BE2C (cell line): Measurements from ENCODE around the gene GRM4.

ENCODE experiments used
- DNase-seq: peaks from one replicate; pipeline ENCODE4 v3.0.0-alpha.2; 2020
- H3K27me3 ChIP-seq: fragments of 250-450 bp; sonication (Bioruptor Pico); 2 replicates; pipeline ENCODE4 v1.5.1; 2020; ENCODE audit warnings: mild to moderate bottlenecking
- H3K36me3 ChIP-seq: fragments of 250-450 bp; sonication (Bioruptor Pico); 2 replicates; pipeline ENCODE4 v1.5.1; 2020; ENCODE audit warnings: mild to moderate bottlenecking
- H3K4me1 ChIP-seq: fragments of 250-450 bp; sonication (Bioruptor Pico); 2 replicates; pipeline ENCODE4 v1.5.1; 2020
- H3K4me3 ChIP-seq: 2 replicates; pipeline ENCODE4 v1.5.1; 2011; ENCODE audit warnings: low read depth, low read length
- H3K9me3 ChIP-seq: fragments of 250-450 bp; sonication (Bioruptor Pico); 2 replicates; pipeline ENCODE4 v1.5.1; 2020
- TF ChIP-seq, protein P1 (sequence below): IDR thresholded peaks from 2 replicates; pipeline ENCODE4 v1.5.1; 2012; ENCODE audit warnings: mild to moderate bottlenecking, low read depth, low read length

The GRM4 gene

DNA sequence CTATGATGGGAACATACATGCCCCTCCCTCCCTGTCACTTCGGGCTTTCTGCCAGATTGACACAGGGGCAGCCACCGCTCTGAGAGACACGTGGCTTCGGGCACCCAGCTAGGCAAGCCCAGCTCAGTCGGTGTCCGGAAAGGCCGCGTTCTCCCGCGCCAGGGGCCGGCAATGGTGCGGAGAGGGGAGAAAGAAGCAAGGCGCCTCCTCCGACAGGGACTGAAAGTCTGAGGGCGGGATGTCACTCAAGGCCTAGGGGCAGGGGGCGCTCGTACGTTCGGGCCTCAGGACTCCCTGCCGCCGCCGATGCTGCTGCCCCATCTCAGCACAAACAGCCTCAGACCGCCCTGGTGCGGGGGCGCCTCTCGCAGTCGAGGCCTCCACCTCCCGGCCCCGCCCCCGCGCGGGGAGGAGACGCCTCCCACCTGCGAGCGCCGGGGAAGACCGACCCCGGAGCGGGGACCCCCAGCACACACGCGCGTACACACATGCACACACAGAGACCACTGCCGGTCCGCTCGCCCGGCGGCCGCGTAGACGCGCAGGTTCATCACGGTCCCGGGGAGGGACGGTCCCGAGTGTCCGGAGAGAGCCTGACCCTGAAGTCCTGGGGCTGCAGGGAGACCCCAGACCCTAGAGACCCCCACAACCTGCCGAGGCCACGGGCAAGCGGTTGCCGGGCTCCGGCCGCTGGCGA lies 1.9 kb downstream of the GRM4 start:
- peak; percentile 82 for DNase-seq
- no peaks in the 10 kb centered on the region; the same call in 1 of the 2 replicates for H3K4me1 ChIP-seq
- H3K4me3 ChIP-seq = peak overlapping the region; percentile 56
- H3K9me3 ChIP-seq = no peaks in the 10 kb centered on the region
- H3K36me3 ChIP-seq = no peaks in the 10 kb centered on the region
- peaks cover 28% of the 10 kb centered on the region for H3K27me3 ChIP-seq
- TF ChIP-seq, protein P1, sequence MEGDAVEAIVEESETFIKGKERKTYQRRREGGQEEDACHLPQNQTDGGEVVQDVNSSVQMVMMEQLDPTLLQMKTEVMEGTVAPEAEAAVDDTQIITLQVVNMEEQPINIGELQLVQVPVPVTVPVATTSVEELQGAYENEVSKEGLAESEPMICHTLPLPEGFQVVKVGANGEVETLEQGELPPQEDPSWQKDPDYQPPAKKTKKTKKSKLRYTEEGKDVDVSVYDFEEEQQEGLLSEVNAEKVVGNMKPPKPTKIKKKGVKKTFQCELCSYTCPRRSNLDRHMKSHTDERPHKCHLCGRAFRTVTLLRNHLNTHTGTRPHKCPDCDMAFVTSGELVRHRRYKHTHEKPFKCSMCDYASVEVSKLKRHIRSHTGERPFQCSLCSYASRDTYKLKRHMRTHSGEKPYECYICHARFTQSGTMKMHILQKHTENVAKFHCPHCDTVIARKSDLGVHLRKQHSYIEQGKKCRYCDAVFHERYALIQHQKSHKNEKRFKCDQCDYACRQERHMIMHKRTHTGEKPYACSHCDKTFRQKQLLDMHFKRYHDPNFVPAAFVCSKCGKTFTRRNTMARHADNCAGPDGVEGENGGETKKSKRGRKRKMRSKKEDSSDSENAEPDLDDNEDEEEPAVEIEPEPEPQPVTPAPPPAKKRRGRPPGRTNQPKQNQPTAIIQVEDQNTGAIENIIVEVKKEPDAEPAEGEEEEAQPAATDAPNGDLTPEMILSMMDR = peak; percentile 52

DNA sequence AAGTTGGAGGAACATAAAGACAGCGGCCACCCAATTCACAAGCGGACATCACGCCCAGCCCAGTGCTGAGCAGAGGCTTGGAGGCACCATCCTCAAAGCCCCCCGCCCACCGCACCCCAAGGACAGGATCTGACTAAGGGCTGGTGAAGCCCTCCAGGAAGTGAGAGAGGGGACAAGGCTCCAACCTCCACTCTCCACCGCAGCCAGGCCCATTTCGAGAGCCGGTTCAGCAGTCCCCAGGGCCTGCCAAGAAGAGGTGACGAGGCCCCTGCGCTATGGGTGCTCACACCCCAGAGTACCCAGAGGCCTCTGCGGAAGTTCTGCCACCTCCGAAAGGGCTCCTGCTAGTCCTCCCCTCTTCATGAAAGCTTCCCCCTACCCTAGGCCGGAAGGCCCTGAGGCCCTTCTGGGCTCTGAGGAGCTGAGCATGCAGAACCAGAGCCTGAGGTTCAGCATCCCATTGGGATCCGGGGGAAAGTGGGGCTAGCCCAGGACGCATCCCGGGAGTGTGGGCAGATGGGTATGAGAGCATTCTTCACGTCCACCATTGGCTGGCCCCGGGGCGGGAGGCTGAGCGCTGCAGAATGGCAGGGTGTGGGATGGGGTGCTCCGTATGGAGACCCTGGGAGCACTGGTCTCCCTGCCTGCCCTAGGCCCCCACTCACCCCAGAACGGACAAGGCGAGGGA lies 2.5 kb downstream of the GRM4 start:
- H3K9me3 ChIP-seq = no peaks in the 10 kb centered on the region
- peak overlapping the region; percentile 56; the same call in 1 of the 2 replicates for H3K4me3 ChIP-seq
- TF ChIP-seq, protein P1 = no peak
- no peaks in the 10 kb centered on the region for H3K36me3 ChIP-seq
- H3K4me1 ChIP-seq = no peaks in the 10 kb centered on the region; the same call in 1 of the 2 replicates
- no peak for DNase-seq
- peaks cover 28% of the 10 kb centered on the region for H3K27me3 ChIP-seq

DNA sequence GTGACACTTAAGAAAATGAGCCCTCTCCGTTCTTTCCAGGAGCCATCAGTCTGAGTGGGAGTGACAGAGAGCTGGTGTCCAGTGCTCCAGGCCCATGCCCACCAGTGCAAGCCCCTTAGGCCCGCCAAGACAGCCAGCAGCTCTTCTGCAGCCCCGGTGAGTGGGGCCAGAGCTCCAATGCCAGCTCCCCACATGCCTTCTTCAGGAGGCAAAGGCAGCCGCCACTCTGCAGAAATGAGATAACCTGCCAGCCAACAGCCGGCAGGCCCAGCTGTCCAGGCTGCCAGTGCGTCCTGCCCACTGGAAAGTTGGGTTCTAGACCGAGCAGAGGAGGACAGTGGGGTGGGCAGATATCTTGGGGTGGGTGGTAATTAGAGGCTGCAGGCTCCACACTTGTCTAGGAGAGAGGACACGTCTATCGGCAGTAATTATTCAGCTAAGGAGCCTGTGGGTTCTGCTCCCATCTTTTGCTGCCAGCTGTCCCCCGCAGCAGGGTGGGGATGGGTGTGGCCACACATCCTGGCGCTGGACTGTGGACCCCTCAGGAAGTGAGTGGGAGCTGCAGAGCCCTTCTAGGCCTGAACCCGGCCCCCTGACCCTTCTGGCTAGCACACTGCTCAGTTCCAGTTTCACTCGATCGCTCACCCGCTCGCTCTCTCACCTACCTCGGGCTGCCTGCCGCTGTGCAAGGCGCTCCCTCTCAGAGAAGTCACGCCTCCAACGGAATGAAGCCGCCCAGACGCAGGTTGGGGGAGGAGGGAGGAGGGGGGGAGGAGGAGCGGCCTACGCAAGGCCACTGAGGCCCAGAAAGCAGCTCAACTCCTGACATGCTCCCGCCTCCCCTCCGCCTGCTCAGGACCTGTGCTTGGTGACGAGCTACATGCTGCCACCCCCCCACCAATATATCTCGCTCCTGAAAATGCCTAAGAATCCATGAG lies 3.6 kb downstream of the GRM4 start:
- TF ChIP-seq, protein P1 = no peak
- peaks cover 28% of the 10 kb centered on the region for H3K27me3 ChIP-seq
- no peak for DNase-seq
- no peak overlapping the region for H3K4me3 ChIP-seq
- no peaks in the 10 kb centered on the region for H3K9me3 ChIP-seq
- no peaks in the 10 kb centered on the region for H3K36me3 ChIP-seq
- no peaks in the 10 kb centered on the region; the same call in 1 of the 2 replicates for H3K4me1 ChIP-seq

DNA sequence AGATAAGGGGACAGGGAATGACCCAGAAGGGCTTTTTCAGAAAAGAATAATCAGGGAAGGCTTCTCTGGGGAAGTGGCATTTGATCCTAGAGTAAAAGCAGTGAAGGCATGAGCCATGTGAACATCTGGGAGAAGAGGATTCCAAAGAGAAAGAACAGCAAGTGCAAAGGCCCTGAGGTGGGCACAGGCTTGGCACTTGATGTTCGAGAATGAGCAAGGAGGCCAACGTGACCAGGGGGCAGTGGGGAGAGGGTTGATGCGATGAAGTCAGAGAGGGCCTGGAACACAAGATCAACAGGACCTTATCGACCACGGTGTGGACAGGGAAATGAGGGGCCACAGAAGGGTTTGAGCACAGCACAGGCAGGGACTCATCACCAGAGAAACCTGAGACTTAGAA lies 5.8 kb downstream of the GRM4 start:
- no peaks in the 10 kb centered on the region for H3K9me3 ChIP-seq
- TF ChIP-seq, protein P1 = no peak
- H3K36me3 ChIP-seq = no peaks in the 10 kb centered on the region
- H3K4me3 ChIP-seq = no peak overlapping the region
- H3K4me1 ChIP-seq = no peaks in the 10 kb centered on the region; the same call in 1 of the 2 replicates
- H3K27me3 ChIP-seq = peaks cover 17% of the 10 kb centered on the region
- no peak for DNase-seq

DNA sequence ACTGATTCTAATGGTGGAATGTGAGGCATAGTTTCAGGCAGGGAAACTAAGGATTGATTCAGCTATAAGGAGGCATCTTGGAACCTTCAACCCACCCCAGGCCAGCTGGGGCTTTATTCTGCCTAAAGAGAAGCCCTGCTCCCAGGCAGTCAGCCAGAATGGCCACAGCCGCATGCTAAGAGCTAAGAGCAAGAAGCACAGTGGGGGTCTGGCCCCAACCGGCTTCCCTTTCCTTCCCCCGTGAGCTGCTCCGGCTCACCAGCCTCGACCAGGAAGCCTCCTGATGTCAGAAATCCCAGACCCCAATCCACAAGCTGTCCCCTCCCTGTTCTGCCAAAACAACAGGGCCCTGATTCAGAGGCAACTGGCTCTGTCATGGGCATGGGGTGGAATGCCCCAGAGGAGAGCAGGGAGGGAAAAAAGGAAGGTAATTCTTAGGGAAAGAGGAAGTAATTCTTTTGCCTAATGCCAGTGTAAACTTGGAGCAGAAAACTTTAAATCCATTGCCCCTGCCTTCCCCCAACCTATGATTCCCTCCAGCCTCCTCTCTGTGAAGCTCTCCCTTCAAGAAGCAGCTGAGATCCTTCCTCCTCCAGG lies 6.9 kb downstream of the GRM4 start:
- no peak for DNase-seq
- TF ChIP-seq, protein P1 = no peak
- peaks cover 6% of the 10 kb centered on the region for H3K27me3 ChIP-seq
- no peak overlapping the region for H3K4me3 ChIP-seq
- no peaks in the 10 kb centered on the region for H3K9me3 ChIP-seq
- no peaks in the 10 kb centered on the region; the same call in 1 of the 2 replicates for H3K4me1 ChIP-seq
- H3K36me3 ChIP-seq = no peaks in the 10 kb centered on the region
